GM11168 (cell line): ENCODE data around the gene SRCIN1.

Experiments used
- in situ Hi-C: fragments of 300-500 bp; cut with MboI; formaldehyde crosslinking; loops from one replicate; pipeline ENCODE4 v1.12.0; 2022; ENCODE audit warnings: low sequenced_read_pairs; ENCODE audit not compliant: unreplicated experiment

SRCIN1 gene

DNA sequence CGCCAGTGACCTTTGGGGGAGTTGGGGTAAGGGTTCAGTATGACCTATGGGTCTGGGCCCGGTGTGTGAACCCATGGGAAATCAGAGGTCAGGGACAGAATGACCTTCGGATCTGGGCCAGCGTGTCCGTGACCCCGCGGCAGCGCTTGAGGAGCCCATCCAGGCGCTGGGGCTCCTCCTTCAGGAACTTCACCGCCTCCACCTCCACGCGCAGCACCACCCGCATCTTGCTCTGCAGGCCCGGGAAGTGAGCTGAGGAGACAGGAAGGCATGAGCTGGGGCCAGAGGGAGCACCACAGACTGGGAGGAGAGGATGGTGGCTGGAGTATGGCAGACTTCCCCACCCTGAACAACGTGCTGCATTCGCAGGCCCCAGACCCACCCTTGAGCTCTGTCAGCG lies 53.4 kb downstream of the SRCIN1 start:
- in situ Hi-C loops: loop anchor here (10.0 kb wide), 1 partner anchor 112 kb away; no protein-coding TSS in a partner anchor

DNA sequence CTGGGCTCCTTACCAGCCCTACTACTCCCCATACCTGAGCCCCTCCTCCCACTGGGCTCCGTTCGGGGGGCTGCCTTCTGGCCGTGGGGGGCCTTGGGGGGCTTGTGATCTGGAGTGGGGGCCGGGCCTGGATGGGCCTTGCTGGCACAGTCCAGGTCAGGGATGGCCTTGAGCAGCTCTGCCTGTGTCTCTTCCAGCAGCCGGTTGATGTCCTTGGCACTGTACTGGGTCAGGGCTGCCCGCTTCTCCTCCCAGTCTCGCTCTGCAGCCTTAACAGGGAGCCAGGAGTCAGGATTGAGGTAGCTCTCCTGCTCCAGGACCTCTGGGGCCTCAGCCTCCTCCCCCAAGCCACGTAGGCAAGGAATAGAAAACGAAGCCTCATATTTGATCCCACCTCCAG lies 54.6 kb downstream of the SRCIN1 start:
- in situ Hi-C loops: loop anchor here (10.0 kb wide), 1 partner anchor 114 kb away; no protein-coding TSS in a partner anchor

DNA sequence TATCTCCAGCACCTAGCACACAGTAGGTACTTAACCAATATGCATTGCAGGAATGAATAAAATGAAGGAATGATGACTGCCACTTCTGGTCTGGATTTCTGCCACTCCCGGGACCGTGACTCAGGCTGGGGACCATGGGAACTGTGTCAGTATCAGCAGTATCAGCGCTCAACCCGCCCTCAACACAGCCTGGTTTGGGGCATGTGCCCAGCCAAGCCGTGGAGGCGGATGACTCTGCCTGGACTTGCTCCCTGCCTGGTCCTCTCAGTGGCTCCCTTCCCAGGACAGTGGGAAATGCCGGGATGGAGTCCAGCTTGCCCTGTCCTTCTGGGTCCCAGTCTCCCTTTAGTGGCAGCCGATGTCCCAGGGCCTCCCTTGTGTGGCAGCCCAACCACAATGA lies 55.1 kb downstream of the SRCIN1 start:
- in situ Hi-C loops: loop anchor here (10.0 kb wide), 1 partner anchor 114 kb away; no protein-coding TSS in a partner anchor

DNA sequence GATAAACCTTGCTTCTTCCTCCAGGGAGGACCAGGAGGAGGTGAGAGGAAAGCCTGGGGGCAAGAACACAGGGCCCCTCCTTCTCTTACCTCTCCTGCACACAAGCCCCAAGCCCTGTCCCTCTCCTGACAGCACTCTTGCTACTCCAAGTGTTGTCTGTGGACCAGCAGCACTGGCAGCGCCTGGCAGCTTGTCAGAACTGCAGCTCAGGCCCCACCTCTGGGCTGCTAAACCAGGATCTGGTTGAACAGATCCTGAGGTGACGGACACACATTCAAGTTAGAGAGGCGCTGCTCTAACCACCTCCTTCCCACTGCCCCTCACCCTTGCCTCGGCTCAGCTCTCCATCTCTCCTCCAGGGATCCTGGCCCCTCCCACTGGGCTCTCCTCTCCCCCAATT lies 56.5 kb downstream of the SRCIN1 start:
- in situ Hi-C loops: no loop called here

DNA sequence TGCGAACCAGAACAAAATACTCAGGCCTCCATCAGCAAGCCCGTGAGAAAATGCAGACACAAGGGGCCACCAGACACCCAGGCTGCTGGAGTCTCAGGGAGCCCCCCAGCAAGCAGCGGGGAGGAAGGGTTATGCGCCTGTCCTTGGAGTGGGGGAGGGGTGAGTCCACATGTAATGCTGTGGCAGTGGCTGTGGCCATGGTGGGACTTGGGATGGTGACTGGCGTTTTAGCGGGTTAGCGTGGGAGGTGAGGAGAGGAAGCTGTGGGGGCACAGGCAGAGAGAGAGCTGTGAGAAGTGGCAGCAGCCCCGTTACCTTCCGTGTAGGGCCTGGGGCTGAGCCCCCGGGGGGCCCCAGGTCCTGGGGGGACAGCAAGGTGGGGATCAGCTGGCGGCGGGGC lies 58.3 kb downstream of the SRCIN1 start:
- in situ Hi-C loops: no loop called here

DNA sequence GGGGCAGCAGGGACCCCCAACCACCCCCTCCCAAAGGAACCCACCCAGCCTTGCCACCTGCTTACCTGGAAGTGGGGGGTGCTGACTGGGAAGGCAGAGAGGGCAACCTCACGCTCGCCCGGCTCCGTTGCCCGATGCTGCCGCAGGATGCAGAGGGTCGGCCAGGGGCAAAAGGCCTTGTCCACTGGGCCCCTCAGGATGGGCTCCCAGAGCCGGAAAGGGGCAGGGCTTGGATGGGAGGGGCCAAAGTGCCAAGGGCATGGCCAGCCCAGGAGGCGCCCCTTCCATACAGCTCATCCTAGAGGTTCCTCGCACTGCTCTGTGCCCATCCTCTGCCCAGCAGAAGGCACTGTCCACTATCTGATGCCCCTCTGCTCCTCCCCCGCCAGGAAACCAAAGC lies 59.4 kb downstream of the SRCIN1 start:
- in situ Hi-C loops: no loop called here

DNA sequence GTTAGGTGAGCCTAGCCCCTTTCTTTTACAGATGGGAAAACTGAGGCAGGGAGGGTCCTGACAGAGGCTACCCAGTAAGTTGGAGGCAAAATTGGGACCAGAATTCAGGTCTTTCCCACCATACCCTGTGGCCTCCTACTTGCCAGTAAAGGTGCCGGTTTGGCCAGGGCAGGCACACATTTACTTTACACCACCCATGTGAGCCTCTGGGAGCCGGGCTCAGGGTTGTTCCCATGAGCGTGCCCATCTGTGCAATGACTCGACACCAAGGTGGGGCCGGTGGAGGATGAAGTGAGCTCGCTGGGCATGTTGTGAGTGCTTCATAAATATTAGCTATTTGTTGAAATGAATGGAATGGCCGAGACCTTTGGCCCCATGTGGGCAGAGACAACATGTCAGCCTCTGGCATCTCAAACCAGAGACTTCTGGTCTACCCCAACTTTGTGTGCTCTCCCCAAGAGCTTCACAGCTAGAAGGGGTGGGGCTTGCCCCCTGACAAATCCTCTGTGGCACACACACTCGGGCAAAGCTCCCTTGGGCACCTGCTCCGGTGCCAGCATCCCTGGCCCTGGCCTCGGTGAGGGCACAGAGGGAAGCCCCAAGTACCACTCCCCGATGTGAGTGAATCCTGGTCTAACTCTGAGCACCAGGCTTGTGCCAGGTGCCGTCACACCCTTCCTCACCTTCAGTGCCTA lies 60.1 kb downstream of the SRCIN1 start:
- in situ Hi-C loops: no loop called here

DNA sequence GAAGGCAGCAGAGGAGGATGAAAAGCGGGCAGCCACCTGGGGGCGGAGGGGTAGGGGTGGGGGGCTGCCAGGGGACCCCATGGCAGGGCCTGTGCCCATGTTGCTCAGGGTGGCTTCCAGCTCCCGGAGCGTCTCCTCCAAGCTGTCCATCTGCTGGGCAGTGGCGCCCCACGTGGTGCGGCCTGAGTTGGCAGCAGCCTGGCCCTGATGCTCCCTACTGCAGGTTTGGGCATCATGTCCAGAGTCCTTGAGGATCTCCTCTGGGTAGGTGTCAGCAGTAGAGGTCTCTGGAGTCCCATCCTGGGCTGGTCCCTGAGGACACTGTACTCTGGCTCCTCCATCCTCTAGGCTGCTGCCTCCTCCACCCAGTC lies 60.9 kb downstream of the SRCIN1 start:
- in situ Hi-C loops: no loop called here

DNA sequence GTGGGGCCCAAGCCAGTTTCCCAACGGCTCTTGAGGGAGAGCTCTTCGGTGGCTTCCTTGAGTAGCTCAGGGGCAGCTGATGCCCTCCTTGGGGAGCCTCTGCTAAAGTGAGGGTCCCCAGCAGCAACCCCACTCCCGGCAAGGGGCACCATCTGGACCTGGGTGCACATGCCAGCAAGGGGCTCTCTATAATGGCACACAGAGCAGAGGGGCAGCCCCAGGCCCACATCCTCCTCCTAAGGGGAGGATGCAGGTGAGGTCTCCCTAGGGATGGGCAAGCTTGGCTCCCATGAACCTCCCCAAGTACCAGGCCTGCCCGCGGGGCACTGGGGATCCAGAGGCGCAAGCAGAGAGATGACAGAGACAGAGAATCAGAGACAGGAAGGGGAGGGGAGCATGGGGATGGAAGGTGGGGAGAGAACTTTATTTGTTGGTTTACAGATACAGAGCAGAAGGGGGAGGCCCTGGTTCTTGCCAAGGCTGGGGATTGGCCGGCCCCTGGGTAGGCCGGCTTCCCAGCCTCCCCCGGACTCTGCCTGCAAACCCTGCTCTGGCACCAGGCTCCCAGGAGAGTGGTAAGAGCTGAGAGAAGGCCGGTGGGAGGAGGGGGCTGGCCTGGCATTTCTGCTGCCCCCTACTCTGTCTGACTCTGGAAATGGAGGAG lies 61.4 kb downstream of the SRCIN1 start:
- in situ Hi-C loops: no loop called here

DNA sequence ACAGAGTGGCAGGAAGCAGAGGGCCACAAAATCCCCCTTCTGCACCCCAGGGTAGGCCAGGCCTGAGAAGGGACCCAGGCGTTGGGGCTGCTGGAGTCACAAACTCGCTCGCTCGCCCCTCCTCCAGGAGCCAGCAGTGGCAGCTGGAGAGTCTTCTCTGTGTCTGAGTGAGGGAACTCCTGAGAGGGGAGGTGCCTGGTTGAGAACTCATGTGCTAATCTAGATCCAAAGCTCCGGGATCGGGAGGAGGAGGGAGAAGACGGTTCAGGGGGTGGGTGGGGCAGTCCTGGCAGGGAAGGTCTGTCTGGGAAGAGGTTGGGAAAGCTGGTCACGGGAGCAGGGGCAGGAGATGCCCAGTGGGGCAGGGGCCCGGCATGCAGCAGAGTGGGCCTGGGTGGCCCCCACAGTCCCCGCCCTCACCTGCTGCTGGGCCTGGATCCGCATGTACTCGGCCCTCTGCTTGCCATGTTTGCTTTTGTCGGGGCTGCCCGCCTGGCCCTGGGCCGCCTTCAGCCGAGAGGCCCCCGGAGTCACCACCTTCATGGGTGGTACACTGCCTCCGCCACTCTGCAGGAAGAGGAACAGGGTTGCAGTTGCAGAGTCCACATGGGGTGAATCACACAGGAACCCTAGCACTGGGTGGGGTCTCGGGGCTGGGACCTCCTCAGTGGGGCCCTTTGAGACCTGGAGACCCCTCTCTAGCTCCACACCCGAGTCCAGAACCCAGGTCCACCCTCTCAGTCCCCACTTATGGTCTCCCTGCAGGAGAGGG lies 62.2 kb downstream of the SRCIN1 start:
- in situ Hi-C loops: no loop called here

DNA sequence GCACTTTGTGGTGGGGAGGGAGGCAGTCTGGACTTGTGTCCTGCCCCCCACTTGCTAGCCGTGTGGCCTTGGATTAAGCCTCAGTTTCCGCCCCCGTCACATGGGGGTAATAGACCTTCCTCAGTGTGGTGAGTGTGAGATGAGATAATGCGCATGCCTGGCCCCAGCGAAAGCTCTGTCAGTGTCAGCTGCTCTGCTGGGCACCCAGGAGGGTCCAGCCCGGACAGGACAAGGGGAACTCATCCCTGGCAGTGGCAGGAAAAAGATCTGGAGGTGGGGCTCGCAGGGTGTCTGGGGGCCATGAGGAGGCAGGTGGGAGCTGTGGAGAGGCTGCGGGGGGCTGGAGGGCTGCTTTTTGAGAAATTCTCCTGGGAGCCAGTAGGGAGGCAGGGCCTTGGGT lies 63.5 kb downstream of the SRCIN1 start:
- in situ Hi-C loops: no loop called here

DNA sequence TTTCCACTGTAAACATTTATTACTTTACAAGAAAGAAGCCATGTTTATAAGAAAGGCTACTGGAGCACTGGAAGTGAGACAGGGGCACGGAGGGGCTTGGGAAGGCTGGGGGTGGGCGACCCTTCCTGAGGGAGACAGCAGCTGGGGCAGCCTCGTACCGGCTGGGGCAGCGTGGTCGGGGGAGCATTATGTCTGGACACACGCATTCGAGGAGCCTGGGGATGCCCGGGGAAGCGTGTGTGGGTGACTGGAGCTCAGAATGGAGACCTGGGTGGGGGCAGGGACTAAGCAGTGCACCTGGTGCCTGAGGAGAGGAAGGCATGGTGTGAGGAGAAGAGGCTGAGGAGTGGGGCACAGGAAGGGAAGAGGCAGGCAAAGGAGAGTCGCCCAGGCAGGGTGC lies 64.5 kb downstream of the SRCIN1 start:
- in situ Hi-C loops: no loop called here

DNA sequence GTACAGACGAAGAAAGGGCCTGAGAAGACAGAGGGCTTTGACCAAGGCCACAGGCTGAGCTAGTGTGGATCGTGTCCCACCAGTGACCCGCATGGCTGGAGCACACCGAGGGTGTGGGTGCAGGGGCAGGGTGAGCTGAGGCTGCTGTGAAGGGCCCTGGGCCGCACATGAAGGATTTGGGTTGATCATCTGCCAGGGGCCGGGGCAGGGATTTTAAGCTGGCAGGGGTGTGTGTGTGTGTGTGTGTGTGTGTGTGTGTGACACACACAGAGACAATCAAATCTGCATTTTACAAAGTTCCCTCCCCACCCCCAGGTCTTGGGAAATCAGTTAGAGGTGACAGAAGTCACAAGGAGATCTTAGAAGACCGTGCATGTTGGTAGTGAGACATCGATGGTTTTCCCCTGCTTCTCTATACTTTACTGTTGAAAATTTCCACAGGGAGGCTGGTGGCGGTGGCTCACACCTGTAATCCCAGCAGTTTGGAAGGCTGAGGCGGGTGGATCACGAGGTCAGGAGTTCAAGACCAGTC lies 65.2 kb downstream of the SRCIN1 start:
- in situ Hi-C loops: no loop called here

DNA sequence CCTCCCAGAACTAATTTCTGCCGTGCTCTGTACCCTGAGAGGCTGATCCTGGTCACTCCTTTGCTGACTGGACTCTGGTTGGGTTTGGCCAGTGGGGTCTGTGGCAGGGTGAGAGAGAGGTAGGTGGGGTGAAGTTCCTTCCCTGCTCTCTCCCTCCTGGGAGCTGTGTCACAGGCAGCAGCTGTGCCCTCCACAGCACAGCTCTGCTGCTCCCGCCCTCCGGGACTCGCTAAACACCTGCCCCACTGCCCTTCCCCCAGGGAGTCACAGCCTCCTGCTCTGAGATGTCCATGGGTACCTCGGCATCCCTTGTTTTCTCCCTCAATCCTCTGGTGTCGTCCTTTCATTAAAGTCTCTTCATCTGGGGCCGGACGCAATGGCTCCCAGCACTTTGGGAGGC lies 66.4 kb downstream of the SRCIN1 start:
- in situ Hi-C loops: no loop called here

DNA sequence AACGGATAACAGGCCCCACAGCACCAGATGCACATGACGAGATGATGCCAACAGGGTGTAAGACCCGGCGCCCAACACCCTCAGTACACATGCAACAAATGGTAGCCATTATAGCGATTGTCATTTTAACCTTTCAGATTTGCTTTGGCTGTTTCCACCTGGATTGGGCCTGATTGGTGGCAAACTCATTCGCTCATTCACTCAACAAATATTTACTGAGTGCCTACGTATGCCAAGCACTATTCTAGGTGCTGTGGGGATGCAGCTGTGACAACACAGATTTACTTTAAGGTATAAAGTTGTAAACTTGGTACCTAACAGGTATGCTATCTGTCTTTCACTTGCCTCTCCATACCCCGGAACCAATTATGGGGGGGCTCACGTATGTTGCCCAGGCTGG lies 66.8 kb downstream of the SRCIN1 start:
- in situ Hi-C loops: no loop called here

DNA sequence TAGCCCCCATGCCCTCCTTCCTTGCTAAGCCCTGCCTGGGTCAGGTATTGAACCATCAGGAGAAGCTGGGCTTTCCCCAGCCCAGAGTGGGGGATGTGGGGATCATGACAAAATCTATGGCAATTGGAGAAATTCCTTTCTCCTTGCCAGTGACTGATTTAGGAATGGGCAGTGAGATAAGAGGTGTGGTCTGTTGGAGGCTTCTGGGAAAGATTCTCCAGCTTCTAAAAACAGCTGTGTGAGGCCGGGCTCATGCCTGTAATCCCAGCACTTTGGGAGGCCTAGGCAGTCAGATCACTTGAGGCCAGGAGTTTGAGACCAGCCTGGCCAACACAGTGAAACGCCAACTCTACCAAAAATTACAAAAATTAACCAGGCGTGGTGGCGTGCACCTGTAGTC lies 69.1 kb downstream of the SRCIN1 start:
- in situ Hi-C loops: no loop called here

DNA sequence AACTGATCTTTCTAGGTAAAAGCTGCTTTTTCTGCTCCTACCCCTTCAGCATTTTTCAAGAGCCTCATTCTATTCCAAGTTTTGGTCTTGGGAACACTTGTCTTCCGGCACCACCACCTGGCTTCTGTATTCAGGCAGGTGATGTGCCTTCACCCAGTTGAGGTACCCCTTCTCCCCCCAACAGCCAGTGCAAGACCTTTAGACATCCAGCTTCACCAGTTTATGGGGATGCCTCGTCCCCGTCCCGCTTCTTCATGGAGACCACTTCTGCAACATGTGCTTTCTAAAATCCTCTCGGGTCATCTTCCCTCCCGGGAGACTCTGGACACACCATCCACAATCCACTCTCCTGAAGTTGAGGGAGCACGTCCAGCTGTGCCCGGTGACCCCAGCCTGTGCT lies 69.9 kb downstream of the SRCIN1 start:
- in situ Hi-C loops: no loop called here

DNA sequence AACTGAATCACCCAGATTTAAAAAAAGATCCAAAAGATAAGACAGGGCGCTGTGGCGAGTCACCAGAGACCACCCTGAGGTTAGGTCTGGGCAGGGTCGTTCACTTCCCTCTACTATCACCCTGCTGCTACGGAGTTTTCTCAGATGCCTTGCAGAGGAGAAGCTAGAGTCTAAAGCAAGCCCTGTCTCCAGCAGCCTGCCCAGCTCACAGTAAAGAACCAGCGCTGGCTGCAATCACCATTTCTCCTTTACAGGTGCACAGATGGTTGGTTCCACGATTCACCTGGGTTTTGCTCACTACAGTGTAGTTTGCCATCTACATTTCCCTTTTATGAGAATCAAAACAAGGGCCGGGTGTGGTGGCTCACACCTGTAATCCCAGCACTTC lies 71.3 kb downstream of the SRCIN1 start:
- in situ Hi-C loops: no loop called here

DNA sequence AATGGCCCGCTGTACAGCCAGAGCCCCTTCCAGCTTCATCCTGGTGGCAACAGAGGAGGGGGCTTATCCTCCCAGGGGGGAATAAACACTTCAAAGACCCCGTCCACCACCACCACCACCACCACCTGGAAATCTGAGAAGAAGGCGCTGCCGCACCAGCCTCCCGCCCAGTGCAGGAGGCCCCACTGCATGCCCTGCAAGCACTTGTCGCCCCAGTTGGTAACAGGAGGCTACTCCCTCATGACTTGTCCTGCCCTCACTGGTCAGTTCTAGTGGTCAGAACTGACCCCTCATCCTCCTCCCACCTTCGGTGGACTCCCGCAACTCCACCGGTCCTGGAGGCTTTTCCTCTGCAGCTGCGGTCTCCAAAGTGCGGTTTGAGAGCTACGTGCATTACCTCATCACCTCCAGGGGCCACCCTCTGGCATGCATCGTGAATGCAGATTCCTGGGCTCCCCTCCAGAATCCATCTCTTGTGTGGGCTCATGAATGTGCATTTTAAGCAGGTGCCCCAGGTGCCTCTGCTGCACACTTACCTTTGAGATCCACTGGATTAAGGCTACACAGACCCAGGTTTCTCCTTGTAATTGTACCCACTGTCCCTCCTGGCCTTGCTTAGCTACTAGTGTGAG lies 71.8 kb downstream of the SRCIN1 start:
- in situ Hi-C loops: no loop called here

DNA sequence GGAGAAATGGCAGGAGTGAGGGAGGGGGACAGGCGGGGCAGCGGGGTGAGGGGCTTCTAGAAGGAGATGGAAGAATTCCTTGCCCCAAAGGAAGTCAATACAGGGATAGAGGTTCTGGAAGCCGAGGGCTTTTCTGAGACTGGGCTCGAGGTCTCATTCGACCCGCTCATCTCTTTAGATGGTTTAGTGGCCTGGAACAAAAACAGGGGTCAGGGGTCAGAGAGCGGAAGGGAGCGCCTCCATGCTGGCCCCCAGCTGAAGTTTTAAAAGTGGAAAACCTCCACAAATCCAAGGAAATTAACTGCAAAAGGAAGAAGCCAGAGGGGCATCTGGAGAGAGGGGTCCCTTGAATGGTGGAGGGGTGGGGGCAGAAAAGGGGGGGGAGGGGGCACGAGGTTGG lies 72.5 kb downstream of the SRCIN1 start:
- in situ Hi-C loops: no loop called here

DNA sequence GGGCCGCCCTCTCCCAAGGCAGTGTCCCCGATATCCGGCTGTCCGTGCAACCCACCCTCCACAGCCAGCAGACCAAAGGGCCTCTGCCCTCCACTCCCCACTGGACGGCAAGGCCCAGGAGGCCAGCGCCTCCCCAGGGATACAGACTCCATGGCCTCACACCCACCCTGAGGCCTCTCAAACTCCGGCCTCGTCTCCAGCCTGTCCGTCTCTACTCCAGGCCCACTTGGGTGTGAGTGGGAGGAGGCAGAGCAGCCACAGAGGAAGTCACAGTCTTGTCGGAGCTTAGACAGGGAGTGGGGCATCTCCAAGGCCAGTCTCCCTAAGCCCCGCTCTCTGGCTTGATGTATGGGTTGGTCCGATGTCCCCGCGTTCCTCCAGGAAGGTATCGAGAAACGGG lies 73.3 kb downstream of the SRCIN1 start:
- in situ Hi-C loops: no loop called here
